Right ventricle myocardium superior (tissue), 1 donor: Measurements from ENCODE around the gene ALLC. TPM values are rescaled to one million over a fixed set of nuclear protein-coding genes. Genes with fewer than 3 reads are reported as not detected.
"Not testable (repeated sequence)": the region's sequence is repeated elsewhere in the genome, so short reads cannot be mapped to it uniquely, and the experiment has no call there.

Experiments
- ATAC-seq: fragments of 200-7000 bp; cut with Tn5 transposase; one replicate; pipeline ENCODE4 v1.9.1; 2020; ENCODE audit warnings: mild to moderate bottlenecking; ENCODE audit not compliant: poor library complexity
- DNase-seq: peaks from one replicate; pipeline ENCODE4 v3.0.0-alpha.2; 2020
- intact Hi-C: fragments of 100-400 bp; cut with DNase I; formaldehyde crosslinking; loops from one replicate; pipeline ENCODE4 v1.11.2; 2022
- long read RNA-seq: library from polyadenylated mRNA; unstranded; transcript quantifications from one replicate; pipeline ENCODE4 v2.0.0, GENCODE V29; 2021
- total RNA-seq: library from RNA; stranded (reverse); fragmentation: NEBNext Ultra II Directional; extraction: Animal tissue kit (Norgen Biotek cat#: 25700); gene quantifications from one replicate; pipeline ENCODE4 v1.2.1, GENCODE V29; 2021
- donor health status: DM: no; HTN: yes; CAD: no; lungs with severe emphysema.

ALLC gene
- not detected for total RNA-seq
- long read RNA-seq = 0 reads

DNA sequence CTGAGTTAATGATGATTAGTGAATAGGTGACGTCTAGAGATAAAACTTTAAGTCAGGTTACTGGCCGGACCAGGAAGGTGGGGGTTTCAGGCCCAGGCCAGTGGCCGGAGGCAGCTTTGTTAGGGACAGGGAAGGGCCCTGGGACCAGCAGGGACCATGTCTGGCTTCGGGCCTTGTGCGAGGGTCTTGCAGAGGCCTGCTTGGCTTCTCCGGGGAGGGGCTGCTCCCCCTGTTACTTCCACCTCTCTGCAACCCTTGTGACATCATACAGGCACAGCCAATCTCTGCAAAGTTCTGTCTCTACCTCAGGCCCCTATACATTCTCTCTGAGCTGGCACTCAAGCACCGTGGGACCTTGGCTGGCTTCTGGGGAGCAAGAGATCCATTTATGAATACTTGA, at the start of gene ALLC:
ALLC (plus strand) TSS at position 320 of the 400 bp plus-strand sequence. CDS start 12,958 bp downstream, outside the sequence.
- intact Hi-C loops = no loop called here
- DNase-seq (no peak), ATAC-seq (peak; percentile 24)

DNA sequence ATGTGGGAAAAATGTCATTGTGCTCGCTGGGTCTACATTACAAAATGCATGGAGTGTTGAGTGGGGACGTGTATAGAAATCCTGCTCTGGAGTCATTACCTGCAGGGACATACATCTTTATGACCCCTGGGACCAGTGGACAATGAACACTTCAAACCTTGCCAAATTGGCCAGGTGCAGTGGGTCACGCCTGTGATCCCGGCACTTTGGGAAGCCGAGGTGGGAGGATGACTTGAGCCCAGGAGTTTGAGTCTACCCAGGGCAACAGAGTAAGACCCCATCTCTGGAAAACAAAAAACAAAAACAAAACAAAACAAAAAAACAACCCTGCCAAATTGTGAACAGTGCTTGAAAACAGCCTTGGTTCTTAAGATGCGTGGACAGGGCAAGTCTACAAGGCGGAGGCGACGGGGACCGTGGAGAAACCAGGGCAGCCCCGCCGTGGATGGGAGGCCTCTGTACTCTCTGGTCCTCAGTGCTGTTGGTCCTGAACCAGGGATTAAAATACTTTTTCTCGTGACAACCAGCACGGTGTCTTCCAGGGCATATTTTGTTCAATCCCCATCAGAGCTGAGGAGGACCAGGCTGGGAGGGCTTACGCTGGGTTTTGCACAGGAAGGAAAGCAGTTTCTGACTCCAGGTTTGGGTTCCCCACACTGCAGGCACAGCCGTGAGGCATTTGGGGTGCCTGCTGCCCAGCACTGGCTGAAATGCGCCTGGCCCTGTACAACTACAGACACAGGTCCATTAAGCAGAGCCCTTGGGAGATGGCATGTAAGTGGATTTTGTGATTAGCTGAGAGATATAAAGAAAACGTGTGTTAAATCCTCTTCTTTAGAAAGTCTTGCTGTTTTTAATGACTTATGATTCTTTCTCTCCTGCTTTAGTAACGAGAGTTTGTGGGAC, 49.4 kb upstream of the ALLC start:
- DNase-seq (no peak), ATAC-seq (no peak)
- intact Hi-C loops = no loop called here

DNA sequence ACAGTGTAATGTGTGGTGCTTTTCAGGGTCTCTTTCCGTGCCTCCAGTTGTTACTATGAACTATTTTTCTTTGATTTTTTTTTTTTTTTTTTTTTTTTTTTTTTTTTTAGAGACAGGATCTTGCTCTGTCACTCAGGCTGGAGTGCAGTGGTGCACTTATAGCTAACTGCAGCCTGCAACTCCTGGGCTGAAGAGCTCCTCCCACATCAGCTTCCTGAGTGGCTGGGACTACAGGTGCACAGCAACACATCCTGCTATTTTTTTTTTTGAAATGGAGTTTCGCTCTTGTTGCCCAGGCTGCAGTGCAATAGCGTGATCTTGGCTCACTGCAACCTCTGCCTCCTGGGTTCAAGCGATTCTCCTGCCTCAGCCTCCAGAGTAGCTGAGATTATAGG, 48.7 kb upstream of the ALLC start:
- DNase-seq, ATAC-seq, intact Hi-C loops: not testable (repeated sequence)

DNA sequence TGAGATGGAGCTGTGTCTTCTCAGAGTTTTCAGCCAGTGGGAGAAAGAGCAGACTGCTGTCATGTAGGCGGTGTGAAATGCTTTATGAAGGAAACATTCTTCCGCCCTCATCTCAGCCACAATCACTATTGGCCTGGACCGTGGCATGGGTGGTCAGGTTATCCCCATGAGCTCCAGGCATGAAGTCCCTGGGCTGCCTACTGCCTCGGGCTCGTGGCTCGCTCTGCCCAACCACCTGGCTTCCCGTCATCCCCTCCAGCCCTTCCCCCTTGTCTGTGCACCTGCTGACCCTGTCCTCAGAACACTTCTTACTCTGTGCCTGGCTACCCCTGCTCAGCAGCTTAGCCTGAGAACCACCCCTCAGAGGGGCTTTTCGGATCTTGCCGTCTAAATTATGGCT, 47.6 kb upstream of the ALLC start:
- no peak for DNase-seq
- ATAC-seq = no peak
- intact Hi-C loops = no loop called here

DNA sequence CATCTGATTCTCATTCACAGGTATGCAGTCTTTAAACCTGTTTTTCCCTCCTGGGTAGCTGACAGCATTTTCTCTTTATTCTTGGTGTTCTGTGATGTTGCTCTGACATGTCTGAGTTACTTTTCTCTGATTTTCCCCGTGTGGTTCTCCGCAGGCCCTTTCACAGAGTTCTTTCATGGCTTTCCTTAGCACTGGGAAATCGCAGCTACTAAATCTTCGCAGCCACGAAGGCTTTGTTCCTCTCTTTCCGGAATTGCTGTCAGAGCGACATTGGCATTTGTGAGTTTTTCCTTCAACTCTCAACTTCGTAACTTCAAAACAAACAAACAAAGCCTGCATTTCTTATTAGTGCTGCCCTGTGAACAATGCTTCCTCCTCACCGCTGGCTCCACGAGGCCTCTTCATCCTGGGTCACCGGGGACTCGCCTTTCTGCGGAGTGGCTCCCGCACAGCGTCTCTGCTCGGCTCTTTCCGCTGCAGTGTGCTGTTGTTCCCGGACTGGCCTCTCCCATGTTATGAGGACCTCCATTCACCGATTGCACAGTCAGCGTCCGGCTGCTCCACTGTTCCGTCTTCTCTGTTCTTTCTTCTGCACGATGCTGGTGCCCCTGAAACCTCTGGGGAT, 47.0 kb upstream of the ALLC start:
- intact Hi-C loops = no loop called here
- DNase-seq (no peak), ATAC-seq (no peak)

DNA sequence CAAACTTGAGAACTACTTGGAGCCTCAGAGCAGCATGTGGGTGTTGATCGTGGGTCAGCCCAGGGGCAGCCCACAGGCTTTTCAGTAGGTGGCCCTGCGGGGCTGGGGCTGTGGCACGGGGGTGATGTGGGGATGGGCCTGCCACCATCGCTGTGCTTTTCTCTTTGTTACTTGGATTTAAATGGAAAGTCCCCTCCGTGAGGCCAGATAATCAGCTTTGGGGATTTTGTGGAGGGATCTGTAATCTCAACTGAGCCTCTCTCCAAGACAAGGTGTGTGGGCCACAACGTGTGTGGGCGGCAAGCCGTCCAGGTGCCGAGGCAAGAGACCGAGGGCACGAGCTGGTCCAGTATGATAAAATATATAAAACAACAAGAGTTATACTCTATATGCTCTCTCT, 46.4 kb upstream of the ALLC start:
- intact Hi-C loops = no loop called here
- DNase-seq (no peak), ATAC-seq (no peak)

DNA sequence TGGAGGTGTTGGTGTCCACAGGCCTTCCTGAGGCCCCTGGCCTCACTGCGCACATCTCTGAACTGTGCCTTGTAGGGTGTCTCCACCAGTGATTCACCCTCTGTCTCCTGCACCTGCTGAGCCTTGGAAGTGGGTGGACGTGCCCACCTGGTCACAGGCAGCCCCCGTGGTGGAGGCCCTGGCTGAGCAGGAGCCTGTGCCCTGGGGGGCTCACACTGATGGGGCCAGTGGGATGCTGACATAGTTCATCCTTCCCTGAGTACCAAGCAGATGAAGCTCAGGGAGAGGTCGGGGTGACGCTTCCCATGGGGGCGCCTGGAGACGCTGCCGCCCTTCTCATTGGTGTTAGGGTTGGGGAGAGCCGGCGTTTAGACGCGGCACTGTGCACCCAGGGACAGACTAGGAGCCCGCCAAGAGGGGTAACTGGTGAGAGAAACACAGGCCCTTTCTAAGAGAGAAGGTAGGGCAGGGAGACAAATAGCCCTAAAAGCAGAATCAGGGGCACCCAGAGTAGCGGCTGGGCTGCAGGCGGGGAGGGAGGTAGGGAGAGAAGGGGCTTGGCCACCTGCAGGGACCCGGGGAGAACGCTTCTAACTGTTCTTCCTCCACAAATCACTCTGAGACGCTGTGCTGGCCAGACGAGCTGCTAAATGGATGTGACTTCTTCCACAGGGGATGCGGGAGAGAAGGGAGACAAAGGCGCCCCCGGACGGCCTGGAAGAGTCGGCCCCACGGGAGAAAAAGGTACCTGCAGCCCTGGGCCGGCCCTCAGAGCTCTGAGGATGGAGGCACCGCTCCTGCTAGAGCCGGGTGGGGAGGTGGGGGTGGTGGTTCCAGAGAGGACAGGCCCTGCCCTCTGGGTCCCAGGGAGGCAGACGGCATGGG, 45.1 kb upstream of the ALLC start:
- intact Hi-C loops = no loop called here
- DNase-seq (no peak), ATAC-seq (no peak)

DNA sequence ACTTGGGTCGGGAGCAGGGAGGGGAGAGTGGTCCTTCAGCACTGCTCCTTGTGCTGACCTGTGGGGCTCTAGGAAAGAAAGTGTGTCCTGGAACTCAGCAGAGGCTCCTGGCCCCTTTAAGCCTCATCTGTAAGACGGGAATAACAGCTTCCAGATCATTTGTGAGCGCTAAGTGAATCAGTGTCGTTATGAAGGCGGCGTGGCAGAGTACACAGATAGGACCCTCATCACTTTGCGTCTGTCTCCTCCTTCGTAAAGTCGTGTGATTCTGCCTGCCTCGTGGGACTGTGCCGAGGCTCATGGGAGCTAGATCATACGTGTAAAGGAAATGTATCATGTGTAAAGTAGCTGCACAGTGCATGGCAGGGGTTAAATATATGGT, 44.5 kb upstream of the ALLC start:
- intact Hi-C loops = no loop called here
- no peak for ATAC-seq
- DNase-seq = no peak

DNA sequence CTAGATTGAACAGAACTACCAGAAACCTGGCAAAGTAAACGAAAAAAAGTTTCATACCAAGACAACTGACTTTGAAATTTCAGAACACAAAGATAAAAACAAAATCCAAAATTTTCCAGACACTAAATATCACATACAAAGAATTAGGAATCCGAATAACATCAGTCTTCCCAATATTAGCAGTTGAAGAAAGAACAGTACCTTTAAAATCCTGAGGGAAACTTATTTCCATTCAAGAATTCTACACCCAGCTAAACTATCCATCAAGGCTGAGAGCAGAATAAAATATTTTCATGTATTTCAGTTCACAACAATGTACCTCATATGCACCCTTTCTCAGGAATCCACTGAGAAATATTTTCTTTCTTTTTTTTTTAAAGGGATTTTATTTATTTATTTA, 43.3 kb upstream of the ALLC start:
- DNase-seq, intact Hi-C loops, ATAC-seq: not testable (repeated sequence)

DNA sequence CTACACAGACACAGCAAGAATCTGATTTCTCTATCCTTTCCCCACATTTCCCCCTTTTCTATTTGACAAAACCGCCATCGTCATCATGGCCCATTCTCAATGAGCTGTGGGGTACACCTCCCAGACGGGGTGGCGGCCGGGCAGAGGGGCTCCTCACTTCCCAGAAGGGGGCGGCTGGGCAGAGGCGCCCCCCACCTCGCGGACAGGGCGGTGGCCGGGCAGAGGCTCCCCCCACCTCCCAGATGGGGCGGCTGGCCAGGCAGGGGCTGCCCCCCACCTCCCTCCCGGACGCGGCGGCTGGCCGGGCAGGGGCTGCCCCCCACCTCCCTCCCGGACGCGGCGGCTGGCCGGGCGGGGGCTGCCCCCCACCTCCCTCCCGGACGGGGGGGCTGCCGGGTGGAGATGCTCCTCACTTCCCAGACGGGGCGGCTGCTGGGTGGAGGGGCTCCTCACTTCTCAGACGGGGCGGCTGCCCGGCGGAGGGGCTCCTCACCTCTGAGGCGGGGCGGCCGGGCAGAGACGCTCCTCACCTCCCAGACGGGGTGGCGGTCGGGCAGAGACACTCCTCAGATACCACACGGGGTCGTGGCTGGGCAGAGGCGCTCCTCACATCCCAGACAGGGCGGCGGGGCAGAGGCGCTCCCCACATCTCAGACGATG, 42.3 kb upstream of the ALLC start:
- DNase-seq, ATAC-seq, intact Hi-C loops: not testable (repeated sequence)

DNA sequence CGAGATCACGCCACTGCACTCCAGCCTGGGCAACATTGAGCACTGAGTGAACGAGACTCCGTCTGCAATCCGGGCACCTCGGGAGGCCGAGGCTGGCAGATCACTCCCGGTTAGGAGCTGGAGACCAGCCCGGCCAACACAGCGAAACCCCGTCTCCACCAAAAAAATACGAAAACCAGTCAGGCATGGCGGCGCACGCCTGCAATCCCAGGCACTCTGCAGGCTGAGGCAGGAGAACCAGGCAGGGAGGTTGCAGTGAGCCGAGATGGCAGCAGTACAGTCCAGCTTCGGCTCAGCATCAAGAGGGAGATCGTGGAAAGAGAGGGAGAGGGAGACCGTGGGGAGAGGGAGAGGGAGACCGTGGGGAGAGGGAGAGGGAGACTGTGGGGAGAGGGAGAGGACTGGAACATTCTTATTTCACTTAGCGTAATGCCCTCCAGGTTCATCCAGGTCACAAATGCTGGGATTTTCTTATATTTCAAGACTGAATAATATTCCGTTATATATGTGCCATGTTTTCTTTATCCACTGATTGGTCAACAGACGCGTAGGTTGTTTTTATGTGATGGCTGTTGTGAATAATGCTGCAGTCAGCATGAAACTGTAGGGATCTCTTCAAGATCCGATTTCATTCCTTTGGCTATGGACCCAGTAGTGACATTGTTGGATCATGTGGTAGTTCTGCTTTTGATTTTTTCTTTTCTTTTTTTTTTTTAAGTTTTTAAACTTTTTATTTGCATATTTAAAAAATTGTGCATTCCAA, 41.4 kb upstream of the ALLC start:
- DNase-seq, intact Hi-C loops, ATAC-seq: not testable (repeated sequence)

DNA sequence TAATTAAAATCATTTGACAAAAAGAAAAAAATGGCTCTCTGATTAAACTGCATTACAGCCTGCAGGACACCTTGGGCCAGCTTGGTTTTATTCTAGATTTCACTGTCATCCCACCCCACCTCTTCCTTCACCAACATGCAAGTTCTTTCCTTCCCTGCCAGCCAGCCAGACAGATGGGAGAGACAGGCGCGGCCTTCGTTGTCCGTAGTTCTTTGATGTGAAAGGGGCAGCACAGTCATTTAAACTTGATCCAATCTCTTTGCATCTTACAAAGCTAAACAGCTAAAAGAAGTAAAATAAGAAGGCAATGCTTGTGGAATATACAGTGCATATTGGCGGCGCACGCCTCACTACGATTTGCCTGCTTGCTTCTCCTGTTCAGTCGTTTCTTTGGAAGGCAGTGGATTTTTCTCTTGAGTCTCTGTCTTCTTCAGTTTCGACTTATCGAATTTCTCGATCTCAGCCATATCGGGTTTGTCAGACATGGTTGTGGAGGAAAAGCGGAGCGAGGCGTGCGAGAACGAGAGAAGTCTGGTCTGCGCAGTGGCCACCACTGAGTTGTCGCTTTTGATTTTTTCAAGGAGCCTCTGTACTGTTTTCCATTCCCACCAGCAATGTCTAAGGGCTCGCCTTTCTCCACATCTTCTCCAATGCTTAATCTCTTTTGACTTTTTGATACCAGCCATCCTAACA, 40.7 kb upstream of the ALLC start:
- intact Hi-C loops = no loop called here
- DNase-seq (no peak), ATAC-seq (no peak)

DNA sequence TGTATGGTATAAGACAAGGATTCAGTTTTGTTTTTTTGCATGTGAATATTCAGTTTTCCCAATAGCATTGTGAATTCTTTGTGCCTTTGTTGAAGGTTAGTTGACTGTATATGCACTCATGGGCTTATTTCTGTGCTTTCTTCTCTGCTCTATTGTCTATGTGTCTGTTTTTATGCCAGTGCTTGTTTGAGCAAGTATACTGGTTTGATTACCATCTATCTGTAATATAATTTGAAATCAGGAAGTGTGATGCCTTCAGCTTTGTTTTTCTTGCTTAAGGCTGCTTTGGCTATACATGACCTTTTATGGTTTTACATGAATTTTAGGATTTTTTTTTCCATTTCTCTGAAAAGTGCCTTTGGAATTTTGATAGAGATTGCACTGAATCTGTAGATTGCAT, 39.6 kb upstream of the ALLC start:
- DNase-seq (no peak), ATAC-seq (no peak)
- intact Hi-C loops = no loop called here

DNA sequence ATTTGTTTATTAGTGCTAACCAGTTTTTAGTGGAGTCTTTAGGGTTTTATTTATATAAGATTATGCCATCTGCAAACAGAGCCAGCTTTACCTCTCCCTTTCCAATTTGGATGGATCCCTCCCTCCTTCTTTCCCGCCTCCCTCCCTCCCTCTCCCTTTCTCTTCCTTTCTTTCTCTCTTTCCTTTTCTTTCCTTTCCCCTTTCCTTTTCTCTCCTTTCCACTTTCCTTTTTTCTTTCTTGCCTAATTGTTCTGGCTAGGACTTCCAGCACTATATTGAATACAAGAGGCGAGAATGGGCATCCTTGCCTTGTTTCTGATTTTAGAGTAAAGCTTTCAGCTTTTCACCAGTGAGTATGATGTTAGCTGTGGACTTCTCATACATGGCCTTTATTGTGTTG, 39.0 kb upstream of the ALLC start:
- ATAC-seq (no peak), DNase-seq (no peak)
- intact Hi-C loops = no loop called here

DNA sequence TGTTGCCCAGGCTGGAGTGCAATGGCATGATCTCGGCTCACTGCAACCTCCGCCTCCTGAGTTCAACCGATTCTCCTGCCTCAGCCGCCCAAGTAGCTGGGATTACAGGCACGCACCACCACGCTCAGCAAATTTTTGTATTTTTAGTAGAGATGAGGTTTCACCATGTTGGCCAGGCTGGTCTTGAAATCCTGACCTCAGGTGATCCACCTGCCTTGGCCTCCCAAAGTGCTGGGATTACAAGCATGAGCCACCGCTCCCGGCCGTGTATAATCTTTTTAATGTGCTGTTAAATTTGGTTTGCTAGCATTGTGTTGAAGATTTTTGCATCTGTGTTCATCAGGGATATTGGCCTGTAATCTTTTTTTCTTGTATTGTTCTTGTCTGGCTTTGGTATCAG, 38.3 kb upstream of the ALLC start:
- DNase-seq, intact Hi-C loops, ATAC-seq: not testable (repeated sequence)

DNA sequence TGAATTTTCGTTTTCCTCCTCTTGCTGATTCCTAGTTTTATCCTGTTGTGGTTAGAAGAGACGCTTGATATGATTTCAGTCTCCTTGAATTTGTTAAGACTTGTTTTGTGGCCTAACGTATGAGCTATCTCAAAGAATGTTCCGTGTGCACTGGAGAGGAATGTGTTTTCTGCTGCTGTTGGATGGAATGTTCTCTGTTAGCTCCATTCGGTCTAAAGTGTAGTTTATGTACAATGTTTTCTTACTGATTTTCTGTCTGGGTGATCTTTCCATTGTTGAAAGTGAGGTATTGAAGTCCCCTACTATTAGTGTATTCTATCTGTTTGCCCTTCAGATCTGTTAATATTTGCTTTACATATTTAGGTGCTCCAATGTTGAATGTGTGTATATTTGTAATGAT, 37.2 kb upstream of the ALLC start:
- intact Hi-C loops = no loop called here

DNA sequence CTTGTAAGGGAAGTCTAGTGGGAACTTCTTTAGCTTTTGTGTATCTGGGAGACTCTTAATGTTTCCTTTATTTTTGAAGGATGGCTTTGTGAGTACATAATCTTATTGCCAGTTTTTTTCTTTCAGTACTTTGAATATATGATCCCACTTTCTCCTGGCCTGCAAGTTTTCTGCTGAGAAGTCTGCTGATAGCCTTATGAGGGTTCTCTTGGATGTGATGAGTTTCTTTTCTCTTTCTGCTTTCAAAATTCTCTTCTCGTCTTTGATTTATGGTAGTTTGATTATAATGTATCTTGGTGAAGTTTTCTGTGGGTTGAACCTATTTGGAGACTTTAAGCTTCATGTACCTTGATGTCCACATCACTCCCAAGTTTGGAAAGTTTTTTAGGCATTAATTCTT, 35.0 kb upstream of the ALLC start:
- no peak for DNase-seq
- intact Hi-C loops = no loop called here
- ATAC-seq = no peak

More for the DNA sequence above, 37.2 kb upstream of the ALLC start:
- DNase-seq (no peak), ATAC-seq (no peak)
